Suprapubic skin (tissue), 4 donors: ENCODE measurements around the gene GNLY. TPM values are rescaled to one million over a fixed set of nuclear protein-coding genes. Genes with fewer than 3 reads are reported as not detected.

Experiments
- DNase-seq, 2 donors: peaks; one replicate each; pipeline ENCODE4 v3.0.0-alpha.2; 2019; ENCODE audit warnings: low spot score in 2 of 2
- H3K27ac ChIP-seq: fragments of 200-600 bp; sonication (generic); one replicate; pipeline ENCODE4 v1.5.1; 2019
- H3K27me3 ChIP-seq: fragments of 200-600 bp; sonication (generic); one replicate; pipeline ENCODE4 v1.5.1; 2019
- H3K36me3 ChIP-seq: fragments of 200-600 bp; sonication (generic); one replicate; pipeline ENCODE4 v1.5.1; 2019
- H3K4me1 ChIP-seq: fragments of 200-600 bp; sonication (generic); one replicate; pipeline ENCODE4 v1.5.1; 2019
- H3K4me3 ChIP-seq: fragments of 200-600 bp; sonication (generic); one replicate; pipeline ENCODE4 v1.5.1; 2019; ENCODE audit warnings: mild to moderate bottlenecking
- H3K9me3 ChIP-seq: fragments of 200-600 bp; sonication (generic); one replicate; pipeline ENCODE4 v1.5.1; 2019
- EP300 ChIP-seq: sonication (generic); formaldehyde crosslinking; IDR thresholded peaks from one replicate; pipeline ENCODE4 v1.6.1; 2017; ENCODE audit warnings: antibody characterized with exemption
- POLR2A ChIP-seq, 2 donors: fragments of 450-650 bp; IDR thresholded peaks; one replicate each; pipeline ENCODE4 v1.6.1; 2017; ENCODE audit warnings: antibody characterized with exemption in 2 of 2, mild to moderate bottlenecking in 2 of 2, moderate library complexity in 2 of 2
- POLR2AphosphoS5 ChIP-seq, 3 donors: sonication (generic); formaldehyde crosslinking; IDR thresholded peaks; one replicate each; pipeline ENCODE4 v1.6.1; 2017; ENCODE audit warnings: antibody characterized with exemption in 3 of 3
- WGBS: methylation state at CpG from one replicate; pipeline ENCODE4 v1.1.5; 2018; 5-methylcytosine and 5-hydroxymethylcytosine counted together
- total RNA-seq, 4 donors: library from RNA; depleted of rRNA; stranded (reverse); fragments of >200 nt; gene quantifications; one replicate each; pipeline ENCODE4 v1.1.0, GENCODE V29; 2016
- TF ChIP-seq, protein P1 (sequence below), 2 donors: fragments of 200-600 bp in 1 of 2; fragments of 450-650 bp in 1 of 2; sonication (generic) in 1 of 2; IDR thresholded peaks; one replicate each; pipeline ENCODE4 v1.5.1; 2016 to 2019; ENCODE audit warnings: antibody characterized with exemption in 2 of 2, mild to moderate bottlenecking in 1 of 2, moderate library complexity in 1 of 2

GNLY gene
- total RNA-seq, 4 donors from 2014 or later = 1.6 to 4.8 (median 1.9) TPM; not detected in 1

DNA sequence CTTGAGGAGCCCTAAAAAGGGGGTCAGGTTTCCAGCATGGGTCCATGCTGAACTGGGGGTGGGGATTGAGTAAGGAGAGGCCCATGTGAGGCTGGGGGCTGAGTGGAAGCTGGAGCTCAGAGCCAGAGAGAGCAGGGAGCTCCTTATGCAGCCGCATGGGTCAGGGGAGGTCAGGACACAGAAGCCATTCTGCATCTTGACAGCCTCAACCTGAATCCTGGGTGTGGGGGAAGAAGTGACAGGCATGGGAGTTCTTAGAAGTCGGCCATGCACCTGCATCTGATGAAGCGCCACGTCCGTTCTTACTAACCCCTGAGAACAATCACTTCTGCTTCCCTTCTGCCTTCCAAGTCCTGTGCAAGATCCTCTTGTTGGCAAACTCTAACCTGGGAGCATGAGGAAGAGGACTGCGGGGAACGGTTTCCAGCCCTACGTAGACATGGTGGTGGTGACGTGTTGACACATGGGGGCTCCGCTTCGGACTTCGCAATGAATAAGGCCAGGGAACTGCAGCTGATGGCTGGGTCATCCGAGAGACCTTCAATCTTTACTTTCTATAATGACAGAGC lies 22.3 kb downstream of the GNLY start:
- Histone ChIP-seq H3K27ac (no peak overlapping the region), H3K27me3 (no peaks in the 10 kb centered on the region), H3K9me3 (no peaks in the 10 kb centered on the region), H3K4me1 (peaks cover 29% of the 10 kb centered on the region), H3K4me3 (no peak overlapping the region), H3K36me3 (no peaks in the 10 kb centered on the region)
- peak in 1 of 2 donors; percentile 49 for DNase-seq
- WGBS = 83% methylated on average over 13 of the region's 13 CpGs
- TF ChIP-seq, protein P1, sequence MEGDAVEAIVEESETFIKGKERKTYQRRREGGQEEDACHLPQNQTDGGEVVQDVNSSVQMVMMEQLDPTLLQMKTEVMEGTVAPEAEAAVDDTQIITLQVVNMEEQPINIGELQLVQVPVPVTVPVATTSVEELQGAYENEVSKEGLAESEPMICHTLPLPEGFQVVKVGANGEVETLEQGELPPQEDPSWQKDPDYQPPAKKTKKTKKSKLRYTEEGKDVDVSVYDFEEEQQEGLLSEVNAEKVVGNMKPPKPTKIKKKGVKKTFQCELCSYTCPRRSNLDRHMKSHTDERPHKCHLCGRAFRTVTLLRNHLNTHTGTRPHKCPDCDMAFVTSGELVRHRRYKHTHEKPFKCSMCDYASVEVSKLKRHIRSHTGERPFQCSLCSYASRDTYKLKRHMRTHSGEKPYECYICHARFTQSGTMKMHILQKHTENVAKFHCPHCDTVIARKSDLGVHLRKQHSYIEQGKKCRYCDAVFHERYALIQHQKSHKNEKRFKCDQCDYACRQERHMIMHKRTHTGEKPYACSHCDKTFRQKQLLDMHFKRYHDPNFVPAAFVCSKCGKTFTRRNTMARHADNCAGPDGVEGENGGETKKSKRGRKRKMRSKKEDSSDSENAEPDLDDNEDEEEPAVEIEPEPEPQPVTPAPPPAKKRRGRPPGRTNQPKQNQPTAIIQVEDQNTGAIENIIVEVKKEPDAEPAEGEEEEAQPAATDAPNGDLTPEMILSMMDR (IDR thresholded peaks at IDR 0.05) = no peak
- no peak for TF ChIP-seq POLR2AphosphoS5 (IDR thresholded peaks at IDR 0.05)
- TF ChIP-seq EP300 = no peak
- no peak for TF ChIP-seq POLR2A (IDR thresholded peaks at IDR 0.05)

DNA sequence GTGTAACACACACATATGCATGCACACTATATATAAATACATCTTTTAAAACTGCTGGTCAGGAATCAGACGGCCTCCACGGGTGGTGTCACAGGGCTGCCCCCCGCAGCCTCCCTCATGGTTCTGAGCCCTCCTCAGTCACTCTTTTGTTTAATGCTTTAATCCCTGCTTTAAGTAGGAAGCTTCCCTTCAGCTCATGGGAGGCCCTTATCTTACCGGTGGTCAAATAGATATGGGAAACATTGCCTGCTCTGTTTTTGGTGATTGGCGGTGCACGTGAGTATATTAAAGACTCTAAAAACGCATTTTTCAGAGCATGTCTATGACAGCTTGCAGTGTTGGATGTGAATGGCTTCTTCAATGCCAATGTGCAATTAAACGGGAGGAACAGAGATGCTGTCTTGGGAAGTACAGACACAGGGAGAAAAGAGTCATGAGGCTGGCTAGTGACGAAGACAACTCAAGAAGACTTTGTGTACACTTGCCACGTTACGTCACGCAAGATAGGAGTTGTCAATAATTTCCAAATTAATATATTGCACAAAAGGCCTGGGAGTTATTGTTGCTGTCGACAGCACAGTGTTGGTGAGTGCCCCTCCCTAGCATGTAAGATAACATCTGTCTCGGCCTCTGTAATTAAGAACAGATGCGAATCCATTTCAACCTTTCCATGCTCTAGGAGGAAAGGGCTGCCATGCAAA lies 23.3 kb downstream of the GNLY start:
- 67% methylated on average over 15 of the region's 15 CpGs for WGBS
- no peaks in the 10 kb centered on the region for H3K9me3 ChIP-seq
- H3K4me1 ChIP-seq = peaks cover 21% of the 10 kb centered on the region
- no peak for TF ChIP-seq EP300
- TF ChIP-seq POLR2A (IDR thresholded peaks at IDR 0.05) = no peak
- TF ChIP-seq, protein P1 (IDR thresholded peaks at IDR 0.05) = no peak
- TF ChIP-seq POLR2AphosphoS5 (IDR thresholded peaks at IDR 0.05) = peak in 1 of 3 donors; percentile 92
- peak overlapping the region; percentile 63 for H3K27ac ChIP-seq
- H3K4me3 ChIP-seq = no peak overlapping the region
- H3K27me3 ChIP-seq = no peaks in the 10 kb centered on the region
- peak; percentile 57 to 73 for DNase-seq
- H3K36me3 ChIP-seq = no peaks in the 10 kb centered on the region

DNA sequence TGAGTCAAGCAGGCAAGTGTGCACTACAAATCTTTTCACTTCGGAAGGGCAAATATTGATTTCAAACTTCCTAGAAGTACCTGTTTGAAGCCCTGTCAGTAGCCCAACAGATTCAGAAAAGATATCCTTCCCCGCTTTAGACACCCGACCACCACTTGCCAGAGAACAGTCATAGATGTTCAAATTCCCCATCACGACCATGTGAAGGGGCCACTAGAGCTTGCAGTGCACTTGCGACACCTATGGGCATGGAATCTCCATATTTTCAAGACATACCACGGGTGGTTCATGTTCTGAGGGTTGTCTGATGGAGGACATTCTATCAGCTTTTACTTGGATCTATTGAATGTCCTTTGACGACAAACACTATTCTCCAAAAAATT lies 23.8 kb downstream of the GNLY start:
- H3K27me3 ChIP-seq = no peaks in the 10 kb centered on the region
- 68% methylated on average over 7 of the region's 7 CpGs for WGBS
- H3K36me3 ChIP-seq = no peaks in the 10 kb centered on the region
- peak in 1 of 2 donors; percentile 55 for DNase-seq
- TF ChIP-seq, protein P1 (IDR thresholded peaks at IDR 0.05) = no peak
- TF ChIP-seq POLR2A (IDR thresholded peaks at IDR 0.05) (no peak), POLR2AphosphoS5 (IDR thresholded peaks at IDR 0.05) (no peak), EP300 (no peak)
- H3K4me1 ChIP-seq = peaks cover 16% of the 10 kb centered on the region
- no peak overlapping the region for H3K4me3 ChIP-seq
- no peaks in the 10 kb centered on the region for H3K9me3 ChIP-seq
- H3K27ac ChIP-seq = no peak overlapping the region

DNA sequence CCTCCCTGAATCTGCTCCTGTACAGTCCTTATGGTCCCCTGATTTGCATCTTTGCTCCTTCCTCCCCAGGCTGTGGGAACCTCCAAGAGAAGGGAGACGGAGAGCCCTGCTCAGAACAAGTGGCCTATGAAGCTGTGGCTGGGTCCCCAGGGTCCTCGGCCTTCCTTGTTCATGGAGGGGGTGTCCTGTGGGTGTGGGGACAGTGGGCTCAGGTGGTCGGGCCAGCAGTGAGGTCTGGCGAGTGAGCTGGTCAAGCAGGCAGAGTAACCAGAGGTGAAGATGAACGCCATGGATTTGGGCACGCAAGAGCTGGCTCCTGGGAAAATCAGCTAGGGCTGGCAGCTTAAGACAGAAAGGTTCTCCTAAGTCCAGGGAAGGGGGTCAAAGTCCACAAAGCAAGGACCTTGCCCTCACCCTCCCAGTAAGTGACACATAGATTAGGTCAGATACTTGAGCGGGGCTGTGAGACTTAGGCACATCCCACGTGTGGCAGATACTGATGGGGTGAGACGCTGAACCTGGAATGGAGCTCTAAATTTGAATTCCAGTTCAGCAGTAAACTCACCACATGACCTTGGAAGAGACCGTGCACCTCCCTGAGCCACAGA lies 24.8 kb downstream of the GNLY start:
- no peak overlapping the region for H3K4me3 ChIP-seq

More for the DNA sequence above, 24.8 kb downstream of the GNLY start:
- WGBS = 93% methylated on average over 10 of the region's 10 CpGs
- no peaks in the 10 kb centered on the region for H3K27me3 ChIP-seq
- peaks cover 7% of the 10 kb centered on the region for H3K4me1 ChIP-seq
- TF ChIP-seq EP300 (no peak), POLR2A (IDR thresholded peaks at IDR 0.05) (no peak), POLR2AphosphoS5 (IDR thresholded peaks at IDR 0.05) (no peak)
- TF ChIP-seq, protein P1 (IDR thresholded peaks at IDR 0.05) = no peak
- H3K27ac ChIP-seq = no peak overlapping the region
- no peaks in the 10 kb centered on the region for H3K9me3 ChIP-seq
- peak in 1 of 2 donors; percentile 69 for DNase-seq
- H3K36me3 ChIP-seq = no peaks in the 10 kb centered on the region
